ENCODE results near the gene HSD11B1. TPM values are rescaled to one million over a fixed set of nuclear protein-coding genes. Genes with fewer than 3 reads are reported as not detected.

Gene HSD11B1
- total and polyA plus RNA-seq, 2 donors (not counting 3 experiments of a cell fraction or from before 2014, with no cell fraction given): not detected

DNA sequence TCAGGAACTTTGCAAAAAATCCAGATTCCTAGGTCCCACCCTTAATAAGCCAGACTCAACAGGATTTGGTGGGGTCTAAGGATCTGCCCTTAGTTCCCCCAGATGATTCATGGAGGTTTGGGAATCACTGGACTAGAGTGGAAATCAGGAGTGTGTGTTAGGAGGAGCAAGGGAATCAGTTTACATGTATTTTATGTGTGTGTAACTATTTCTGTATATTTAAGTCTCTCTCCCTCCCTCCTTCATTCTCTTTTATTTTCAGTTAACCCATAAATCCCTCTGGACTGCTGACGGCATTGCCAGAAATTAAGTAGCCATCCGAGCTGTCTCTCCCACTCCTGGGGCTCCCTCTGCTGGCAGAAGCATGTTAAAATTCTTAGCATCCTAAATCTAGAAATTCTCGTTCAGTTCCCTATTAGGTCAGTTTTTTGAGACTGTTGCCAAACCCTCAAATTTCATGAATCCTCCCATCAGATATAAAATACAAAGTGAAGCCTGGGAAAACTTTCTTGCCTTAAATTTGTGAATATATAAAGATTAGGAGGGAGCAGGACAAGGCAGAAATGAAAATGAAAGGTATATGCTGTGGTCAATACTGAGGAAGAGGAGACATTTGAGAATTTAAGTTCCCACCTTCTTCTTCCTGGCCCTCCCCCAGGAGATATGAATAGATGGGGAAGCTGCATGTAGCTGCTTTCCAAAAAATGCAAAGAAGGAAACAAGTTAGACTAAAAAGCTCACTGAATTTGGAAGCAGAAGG, 11.7 kb upstream of the HSD11B1 start:
- no peak for TF ChIP-seq GATA2 (IDR thresholded peaks at IDR 0.05; ENCODE audit: insufficient read depth, insufficient read length, low read depth, low read length)
- peak; percentile 66 to 80 for TF ChIP-seq CTCF (IDR thresholded peaks at IDR 0.05; ENCODE audit: extremely low read depth in 1 of 2, insufficient read depth in 1 of 2, low read depth in 1 of 2, low read length in 2 of 2)
- peaks cover 9 to 13% of the 10 kb centered on the region in 2 experiments for H3K27me3 ChIP-seq (ENCODE audit: control insufficient read depth in 2 of 2, insufficient read depth in 2 of 2, low read length in 2 of 2)
- FAIRE-seq (peak; percentile 77), DNase-seq (ENCODE audit: low read depth, low spot score) (peak; percentile 79)
- H3K4me2 ChIP-seq (ENCODE audit: insufficient read depth, low read length): no peak overlapping the region
- CTCF ChIA-PET: interaction anchor here (0.8 to 7.1 kb wide), 24 partner anchors 18 to 126 kb away, joined by 3 to 70 read pairs (median 5); partner anchors contain the start of genes CAMK1G, G0S2 and LAMB3
- no peaks in the 10 kb centered on the region for H3K36me3 ChIP-seq (ENCODE audit: control insufficient read depth in 2 of 2, extremely low read depth in 1 of 2, insufficient read depth in 2 of 2, low read length in 2 of 2)
- no peaks in the 10 kb centered on the region for H4K20me1 ChIP-seq (replicated peaks; ENCODE audit: control insufficient read depth, extremely low read depth, insufficient read depth, low read length)
- intact Hi-C loops (cut with micrococcal nuclease): loop anchor here (1.0 to 5.0 kb wide), 6 partner anchors 46 to 124 kb away; no protein-coding TSS in a partner anchor
- POLR2A ChIA-PET: no interaction called here
- no peak overlapping the region for H3K9ac ChIP-seq (replicated peaks; ENCODE audit: extremely low read depth, insufficient read depth, low read length)
- H3K79me2 ChIP-seq (ENCODE audit: control insufficient read depth, insufficient read depth, low read length): no peaks in the 10 kb centered on the region
- no peaks in the 10 kb centered on the region for H3K9me3 ChIP-seq (replicated peaks; ENCODE audit: control insufficient read depth, insufficient read depth, low read length)
- no peaks in the 10 kb centered on the region for H3K9me1 ChIP-seq (replicated peaks; ENCODE audit: control insufficient read depth, extremely low read depth, insufficient read depth, low read length)
- H2AFZ ChIP-seq (ENCODE audit: low read depth, low read length): peak overlapping the region; percentile 85
- H3K27ac ChIP-seq (ENCODE audit: insufficient read depth, low read depth, low read length): no peak overlapping the region
- no peak overlapping the region for H3K4me3 ChIP-seq (replicated peaks in 1 of 3; ENCODE audit: insufficient read depth in 1 of 3, low read depth in 1 of 3, low read length in 3 of 3)
- BruUV-seq (replicated peaks): no TSS peak
- dilution Hi-C loops (cut with MboI; ENCODE audit: extremely low pct_ligation_motif_present, low sequenced_read_pairs): loop anchor here (25.0 kb wide), 1 partner anchor 106 kb away; the partner anchor contains the start of gene CAMK1G
- no peaks in the 10 kb centered on the region for H3K4me1 ChIP-seq (ENCODE audit: control insufficient read depth, extremely low read depth, insufficient read depth, low read length)

DNA sequence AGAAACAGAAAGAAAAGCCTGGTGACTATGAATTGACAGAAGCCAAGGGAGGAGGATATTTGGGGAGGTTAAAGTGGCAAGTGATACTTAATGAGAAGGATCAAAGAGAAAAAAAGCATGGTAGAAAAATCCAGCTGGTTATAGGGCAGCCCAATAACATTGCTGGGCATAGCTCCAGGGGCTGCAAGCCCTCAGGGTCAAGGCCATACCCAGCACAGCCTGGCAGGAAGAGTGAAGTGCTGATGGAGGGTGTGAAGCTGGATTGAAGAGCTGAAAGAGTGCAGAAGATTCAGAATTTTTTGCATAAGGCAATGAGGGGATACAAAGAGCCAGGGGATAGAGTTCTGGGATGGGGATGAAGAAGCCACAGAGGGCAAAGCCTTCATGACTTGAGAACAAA, 8.0 kb upstream of the HSD11B1 start:
- TF ChIP-seq CTCF (IDR thresholded peaks at IDR 0.05; ENCODE audit: extremely low read depth in 1 of 2, insufficient read depth in 1 of 2, low read depth in 1 of 2, low read length in 2 of 2) (no peak), FOS (IDR thresholded peaks at IDR 0.05; ENCODE audit: borderline replicate concordance, insufficient read depth, low read length) (no peak), POLR2AphosphoS5 (IDR thresholded peaks at IDR 0.05; ENCODE audit: insufficient read depth, low read depth, low read length) (no peak)
- H3K79me2 ChIP-seq (ENCODE audit: control insufficient read depth, insufficient read depth, low read length): no peaks in the 10 kb centered on the region
- FAIRE-seq: no peak
- H3K4me1 ChIP-seq (ENCODE audit: control insufficient read depth, extremely low read depth, insufficient read depth, low read length): no peaks in the 10 kb centered on the region
- no peaks in the 10 kb centered on the region for H4K20me1 ChIP-seq (replicated peaks; ENCODE audit: control insufficient read depth, extremely low read depth, insufficient read depth, low read length)
- dilution Hi-C loops (cut with MboI; ENCODE audit: extremely low pct_ligation_motif_present, low sequenced_read_pairs): loop anchor here (25.0 kb wide), 1 partner anchor 109 kb away; the partner anchor contains the start of gene CAMK1G
- no peaks in the 10 kb centered on the region for H3K9me1 ChIP-seq (replicated peaks; ENCODE audit: control insufficient read depth, extremely low read depth, insufficient read depth, low read length)
- H3K4me3 ChIP-seq (replicated peaks in 1 of 3; ENCODE audit: insufficient read depth in 1 of 3, low read depth in 1 of 3, low read length in 3 of 3): no peak overlapping the region
- no peak overlapping the region for H3K27ac ChIP-seq (ENCODE audit: insufficient read depth, low read depth, low read length)
- no peaks in the 10 kb centered on the region for H3K36me3 ChIP-seq (ENCODE audit: control insufficient read depth in 2 of 2, extremely low read depth in 1 of 2, insufficient read depth in 2 of 2, low read length in 2 of 2)
- no peak overlapping the region for H3K9ac ChIP-seq (replicated peaks; ENCODE audit: extremely low read depth, insufficient read depth, low read length)
- ChIA-PET POLR2A (no interaction called here), CTCF (interaction anchor here (1.0 to 1.5 kb wide), 3 partner anchors 69 to 131 kb away, joined by 4 to 7 read pairs (median 5); no protein-coding TSS in a partner anchor)
- no peak overlapping the region for H3K4me2 ChIP-seq (ENCODE audit: insufficient read depth, low read length)
- H2AFZ ChIP-seq (ENCODE audit: low read depth, low read length): no peak overlapping the region
- no TSS peak for BruUV-seq (replicated peaks)
- peaks cover 9 to 13% of the 10 kb centered on the region in 2 experiments for H3K27me3 ChIP-seq (ENCODE audit: control insufficient read depth in 2 of 2, insufficient read depth in 2 of 2, low read length in 2 of 2)
- intact Hi-C loops (cut with micrococcal nuclease): no loop called here
- DNase-seq (ENCODE audit: low read depth, low spot score): no peak
- no peaks in the 10 kb centered on the region for H3K9me3 ChIP-seq (replicated peaks; ENCODE audit: control insufficient read depth, insufficient read depth, low read length)

Measured in endothelial cell of umbilical vein (primary cell).